ENCODE measurements around the gene IL37.
A peak's percentile ranks its signal among the peaks of the same experiment; 100 is the strongest.

Gene IL37

GRCh38 chr2:112880091-112880531 is 30.9 kb upstream of the IL37 start:
- H3K27ac ChIP-seq, result no peak overlapping the region
- TF ChIP-seq CTCF (IDR thresholded peaks at IDR 0.05), result no peak
- H3K9me3 ChIP-seq, result no peaks in the 10 kb centered on the region
- H3K4me1 ChIP-seq (ENCODE audit: control insufficient read depth in 1 of 2, insufficient read depth in 1 of 2, low read depth in 1 of 2, low read length in 1 of 2), result peaks cover 5 to 13% of the 10 kb centered on the region in 2 experiments
- no peaks in the 10 kb centered on the region for H3K36me3 ChIP-seq
- H3K4me3 ChIP-seq (ENCODE audit: low read depth in 1 of 2, low read length in 1 of 2), result no peak overlapping the region
- no peaks in the 10 kb centered on the region for H3K27me3 ChIP-seq

GRCh38 chr2:112880696-112881095 is 30.3 kb upstream of the IL37 start:
- H3K27me3 ChIP-seq, result no peaks in the 10 kb centered on the region
- no peaks in the 10 kb centered on the region for H3K9me3 ChIP-seq
- no peak for TF ChIP-seq CTCF (IDR thresholded peaks at IDR 0.05)
- H3K4me3 ChIP-seq (ENCODE audit: low read depth in 1 of 2, low read length in 1 of 2), result no peak overlapping the region
- H3K4me1 ChIP-seq (ENCODE audit: control insufficient read depth in 1 of 2, insufficient read depth in 1 of 2, low read depth in 1 of 2, low read length in 1 of 2), result peaks cover 5 to 13% of the 10 kb centered on the region in 2 experiments
- H3K27ac ChIP-seq, result no peak overlapping the region
- H3K36me3 ChIP-seq, result no peaks in the 10 kb centered on the region

GRCh38 chr2:112881217-112881985 is 29.6 kb upstream of the IL37 start:
- TF ChIP-seq CTCF (IDR thresholded peaks at IDR 0.05), result no peak
- H3K27me3 ChIP-seq, result no peaks in the 10 kb centered on the region
- H3K36me3 ChIP-seq, result no peaks in the 10 kb centered on the region
- peaks cover 5 to 13% of the 10 kb centered on the region in 2 experiments for H3K4me1 ChIP-seq (ENCODE audit: control insufficient read depth in 1 of 2, insufficient read depth in 1 of 2, low read depth in 1 of 2, low read length in 1 of 2)
- no peak overlapping the region for H3K4me3 ChIP-seq (ENCODE audit: low read depth in 1 of 2, low read length in 1 of 2)
- no peaks in the 10 kb centered on the region for H3K9me3 ChIP-seq
- peak overlapping the region; percentile 38 for H3K27ac ChIP-seq

- no peaks in the 10 kb centered on the region for H3K9me3 ChIP-seq
- no peak for TF ChIP-seq CTCF (IDR thresholded peaks at IDR 0.05)
- peaks cover 14 to 20% of the 10 kb centered on the region in 2 experiments for H3K4me1 ChIP-seq (ENCODE audit: control insufficient read depth in 1 of 2, insufficient read depth in 1 of 2, low read depth in 1 of 2, low read length in 1 of 2)
- no peaks in the 10 kb centered on the region for H3K27me3 ChIP-seq
- H3K36me3 ChIP-seq, result no peaks in the 10 kb centered on the region
- H3K4me3 ChIP-seq (ENCODE audit: low read depth in 1 of 2, low read length in 1 of 2), result no peak overlapping the region
- H3K27ac ChIP-seq, result no peak overlapping the region
Measured at GRCh38 chr2:112883669-112884068, 27.3 kb upstream of the IL37 start.

- no peaks in the 10 kb centered on the region for H3K9me3 ChIP-seq
- TF ChIP-seq CTCF (IDR thresholded peaks at IDR 0.05), result peak; percentile 92
- H3K4me1 ChIP-seq (ENCODE audit: control insufficient read depth in 1 of 2, insufficient read depth in 1 of 2, low read depth in 1 of 2, low read length in 1 of 2), result peaks cover 14 to 20% of the 10 kb centered on the region in 2 experiments
- no peak overlapping the region for H3K4me3 ChIP-seq (ENCODE audit: low read depth in 1 of 2, low read length in 1 of 2)
- no peak overlapping the region for H3K27ac ChIP-seq
- H3K27me3 ChIP-seq, result no peaks in the 10 kb centered on the region
- H3K36me3 ChIP-seq, result no peaks in the 10 kb centered on the region
Measured at GRCh38 chr2:112884869-112885505, 26.0 kb upstream of the IL37 start.

Measured in neutrophil (primary cell).